ENCODE data around the gene D2HGDH.

- TF ChIP-seq, protein P1, sequence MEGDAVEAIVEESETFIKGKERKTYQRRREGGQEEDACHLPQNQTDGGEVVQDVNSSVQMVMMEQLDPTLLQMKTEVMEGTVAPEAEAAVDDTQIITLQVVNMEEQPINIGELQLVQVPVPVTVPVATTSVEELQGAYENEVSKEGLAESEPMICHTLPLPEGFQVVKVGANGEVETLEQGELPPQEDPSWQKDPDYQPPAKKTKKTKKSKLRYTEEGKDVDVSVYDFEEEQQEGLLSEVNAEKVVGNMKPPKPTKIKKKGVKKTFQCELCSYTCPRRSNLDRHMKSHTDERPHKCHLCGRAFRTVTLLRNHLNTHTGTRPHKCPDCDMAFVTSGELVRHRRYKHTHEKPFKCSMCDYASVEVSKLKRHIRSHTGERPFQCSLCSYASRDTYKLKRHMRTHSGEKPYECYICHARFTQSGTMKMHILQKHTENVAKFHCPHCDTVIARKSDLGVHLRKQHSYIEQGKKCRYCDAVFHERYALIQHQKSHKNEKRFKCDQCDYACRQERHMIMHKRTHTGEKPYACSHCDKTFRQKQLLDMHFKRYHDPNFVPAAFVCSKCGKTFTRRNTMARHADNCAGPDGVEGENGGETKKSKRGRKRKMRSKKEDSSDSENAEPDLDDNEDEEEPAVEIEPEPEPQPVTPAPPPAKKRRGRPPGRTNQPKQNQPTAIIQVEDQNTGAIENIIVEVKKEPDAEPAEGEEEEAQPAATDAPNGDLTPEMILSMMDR (IDR thresholded peaks at IDR 0.05 in 8 of 11, conservative IDR thresholded peaks at IDR 0.05 in 3 of 11): no peak
- no peak for TF ChIP-seq POLR2A (IDR thresholded peaks at IDR 0.05)
- no peak for TF ChIP-seq POLR2AphosphoS5 (IDR thresholded peaks at IDR 0.05)
These were observed 45.1 kb upstream of the D2HGDH start for GRCh38 chr2:241689306-241689705.

Measured in spleen (tissue), 7 donors.